HG03039 (cell line): Measurements from ENCODE around the gene GNB1.

Experiments
- ATAC-seq: cut with Tn5 transposase; IDR thresholded peaks from one replicate; pipeline ENCODE4 v1.9.1; 2021; ENCODE audit warnings: mild to moderate bottlenecking, moderate library complexity; ENCODE audit not compliant: unreplicated experiment

The GNB1 gene

DNA sequence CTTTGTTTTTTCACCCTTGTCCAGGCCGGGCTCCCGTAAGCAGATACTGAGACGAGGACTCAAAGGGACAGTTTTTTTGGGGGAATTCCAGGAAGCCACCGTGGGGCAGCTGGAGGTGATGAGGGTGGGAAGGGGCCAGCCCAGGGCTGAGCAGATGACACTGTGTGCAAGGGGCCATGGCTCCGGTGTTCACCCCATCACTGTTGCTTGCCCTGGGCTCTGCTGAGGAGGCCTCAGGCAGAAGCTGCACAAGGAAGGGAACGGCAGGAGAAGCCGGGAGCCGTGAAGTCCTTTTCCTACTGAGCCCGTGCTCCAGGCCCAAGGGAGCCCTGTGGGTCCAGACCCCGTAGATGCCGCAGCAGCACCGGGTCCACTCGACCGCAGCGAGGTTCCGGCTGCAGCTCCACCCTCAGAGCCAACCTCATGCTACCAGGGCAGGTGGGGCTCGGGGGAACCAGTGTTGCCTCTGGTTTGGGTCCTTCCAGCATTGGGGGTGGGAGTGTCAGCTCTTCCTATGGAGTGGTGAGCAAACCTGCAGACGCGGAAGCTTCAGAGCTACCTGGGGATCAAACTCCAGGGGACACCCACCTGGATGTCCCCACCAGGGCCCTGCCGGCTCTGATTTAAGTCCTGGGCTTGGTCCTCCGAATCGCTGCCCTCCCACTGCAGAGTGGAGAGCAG is 19.9 kb upstream of the GNB1 start:
- no peak for ATAC-seq

DNA sequence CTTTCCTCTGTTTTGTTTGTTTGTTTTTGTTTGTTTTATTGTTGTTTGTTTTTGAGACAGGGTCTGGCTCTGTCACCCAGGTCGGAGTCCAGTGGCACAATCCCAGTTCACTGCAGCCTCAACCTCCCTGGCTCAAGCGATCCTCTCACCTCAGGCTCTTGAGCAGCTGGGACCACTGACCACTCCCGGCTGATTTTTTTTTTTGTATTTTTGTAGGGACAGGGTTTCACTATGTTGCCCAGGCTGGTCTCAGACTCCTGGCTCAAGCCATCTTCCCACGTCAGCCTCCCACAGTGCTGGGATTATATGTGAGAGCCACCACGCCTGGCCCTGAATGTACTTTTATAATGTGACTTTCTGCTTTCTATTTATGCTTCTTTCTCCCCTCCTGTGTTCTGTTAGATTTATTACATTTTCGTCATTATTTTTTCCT is 19.2 kb upstream of the GNB1 start:
- no peak for ATAC-seq

DNA sequence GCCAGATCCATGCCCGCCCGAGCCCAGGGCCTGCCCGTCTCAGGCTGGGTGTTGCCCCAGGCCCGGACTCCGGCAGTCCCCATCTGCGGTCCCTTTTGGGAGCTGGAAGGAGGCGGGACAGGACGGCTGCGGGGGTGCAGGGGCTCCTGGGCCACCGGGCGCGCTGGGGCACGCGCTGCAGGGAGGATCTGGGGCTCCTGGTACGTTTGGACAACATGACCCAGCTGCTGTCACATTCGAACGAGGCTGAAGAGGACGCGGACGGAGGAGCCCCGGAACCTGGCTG is 17.6 kb upstream of the GNB1 start:
- peak; percentile 8 for ATAC-seq

DNA sequence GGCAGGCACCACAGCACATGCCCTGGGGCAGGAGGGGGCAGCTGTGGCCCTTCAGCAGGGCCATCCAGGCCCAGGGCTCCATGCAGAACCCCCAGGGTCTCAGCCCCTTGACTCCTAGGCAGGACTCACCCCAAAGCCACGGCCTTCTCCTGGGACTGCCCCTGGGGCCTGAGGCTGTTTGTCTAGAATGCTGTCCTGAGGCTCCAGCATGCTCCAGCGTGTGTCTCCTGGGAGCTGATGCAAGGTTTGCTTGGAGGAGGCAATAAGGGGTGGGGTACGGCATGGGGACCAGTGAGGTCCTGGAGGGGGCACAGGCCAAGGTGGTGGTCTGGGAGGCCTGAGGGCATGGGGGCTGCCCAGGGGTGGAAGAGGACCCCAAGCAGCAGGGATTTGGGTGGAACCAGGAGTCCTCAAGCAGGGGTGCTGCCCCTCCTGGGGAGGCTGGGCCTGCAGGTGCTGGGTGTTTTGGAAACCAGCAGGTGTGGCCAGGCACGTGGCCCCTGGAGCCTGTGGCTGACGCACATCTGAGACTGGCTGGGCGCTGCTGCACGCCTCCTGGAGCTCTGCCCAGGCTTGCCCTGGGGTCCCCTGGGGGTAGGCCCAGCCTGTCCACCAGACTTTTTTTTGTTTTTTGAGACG is 16.3 kb upstream of the GNB1 start:
- ATAC-seq, result no peak

- no peak for ATAC-seq
Measured at GRCh38 chr1:1906185-1907097, 15.6 kb upstream of the GNB1 start.

GRCh38 chr1:1903224-1903623 is 12.3 kb upstream of the GNB1 start:
- ATAC-seq, result no peak

GRCh38 chr1:1901641-1902294 is 10.9 kb upstream of the GNB1 start:
- ATAC-seq, result no peak

DNA sequence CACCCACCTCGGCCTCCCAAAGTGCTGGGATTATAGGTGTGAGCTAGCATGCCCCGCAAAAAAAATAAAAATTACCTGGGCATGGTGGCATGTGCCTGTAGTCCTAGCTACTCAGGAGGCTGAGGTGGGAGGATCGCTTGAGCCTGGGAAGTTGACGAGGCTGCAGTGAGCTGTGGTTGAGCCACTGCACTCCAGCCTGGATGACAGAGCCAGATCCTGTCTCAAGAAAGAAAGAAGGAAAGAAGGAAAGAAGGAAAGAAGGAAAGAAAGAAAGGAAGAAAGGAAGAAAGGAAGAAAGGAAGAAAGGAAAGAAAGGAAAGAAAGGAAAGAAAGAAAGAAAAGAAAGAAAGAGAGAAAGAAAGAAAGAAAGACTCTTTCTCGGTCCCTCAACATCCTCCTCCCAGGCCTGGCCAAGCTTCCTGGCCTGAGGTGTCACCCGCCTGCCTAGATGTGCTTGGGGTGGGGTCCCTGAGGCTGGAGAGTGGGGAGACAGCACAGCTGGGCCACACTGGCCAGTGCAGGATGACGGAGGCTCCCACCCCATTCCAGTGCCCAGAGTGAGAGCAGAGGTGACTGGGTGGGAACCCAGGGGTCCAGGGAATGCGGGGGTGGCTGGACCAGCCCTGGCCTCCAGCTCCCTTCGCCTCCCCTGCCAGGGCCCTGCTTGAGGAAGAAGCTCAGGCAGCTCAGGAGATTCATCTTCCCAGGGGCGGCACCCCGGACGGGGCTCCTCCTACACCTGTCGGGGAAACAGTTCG is 10.2 kb upstream of the GNB1 start:
- ATAC-seq, result no peak

DNA sequence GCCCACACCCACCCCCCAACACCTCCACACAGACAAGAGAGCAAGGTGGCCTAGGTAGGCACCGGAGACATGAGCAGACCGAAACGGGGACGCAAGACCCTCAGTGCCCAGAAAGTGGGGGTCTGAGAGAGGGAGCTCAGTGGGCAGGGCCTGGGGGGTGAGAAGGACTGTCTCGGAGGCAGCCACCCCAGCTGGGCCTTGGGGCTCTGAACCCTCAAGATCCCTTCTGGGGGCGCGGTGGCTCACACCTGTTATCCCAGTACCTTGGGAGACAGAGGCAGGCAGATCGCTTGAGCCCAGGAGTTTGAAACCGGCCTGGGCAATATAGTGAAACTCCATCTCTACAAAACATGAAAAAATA is 9.1 kb upstream of the GNB1 start:
- ATAC-seq, result no peak

GRCh38 chr1:1899266-1899966 is 8.5 kb upstream of the GNB1 start:
- no peak for ATAC-seq

GRCh38 chr1:1898246-1898933 is 7.5 kb upstream of the GNB1 start:
- ATAC-seq, result no peak

- no peak for ATAC-seq
Measured at GRCh38 chr1:1895456-1896336, 4.8 kb upstream of the GNB1 start.

GRCh38 chr1:1895060-1895418 is 4.2 kb upstream of the GNB1 start:
- no peak for ATAC-seq

- ATAC-seq, result no peak
Measured at GRCh38 chr1:1894354-1895059, 3.6 kb upstream of the GNB1 start.

DNA sequence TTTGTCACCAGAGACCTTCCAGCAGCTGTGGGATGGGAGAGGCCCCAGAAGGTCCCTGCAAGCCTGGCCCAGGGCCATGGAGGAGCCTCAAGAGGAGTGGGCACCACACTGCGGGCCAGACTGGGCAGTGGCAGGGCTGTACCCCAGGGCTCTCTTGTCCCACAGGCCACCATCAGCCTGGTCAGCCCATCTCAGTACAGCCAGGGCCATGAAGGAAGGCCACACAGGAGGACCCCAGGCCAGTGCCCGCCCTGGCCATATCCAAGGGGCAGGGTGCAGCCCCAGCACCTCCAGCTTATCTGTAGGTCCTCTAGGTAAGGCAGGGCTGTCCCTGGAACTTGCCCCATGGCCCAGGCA is 3.1 kb upstream of the GNB1 start:
- no peak for ATAC-seq

DNA sequence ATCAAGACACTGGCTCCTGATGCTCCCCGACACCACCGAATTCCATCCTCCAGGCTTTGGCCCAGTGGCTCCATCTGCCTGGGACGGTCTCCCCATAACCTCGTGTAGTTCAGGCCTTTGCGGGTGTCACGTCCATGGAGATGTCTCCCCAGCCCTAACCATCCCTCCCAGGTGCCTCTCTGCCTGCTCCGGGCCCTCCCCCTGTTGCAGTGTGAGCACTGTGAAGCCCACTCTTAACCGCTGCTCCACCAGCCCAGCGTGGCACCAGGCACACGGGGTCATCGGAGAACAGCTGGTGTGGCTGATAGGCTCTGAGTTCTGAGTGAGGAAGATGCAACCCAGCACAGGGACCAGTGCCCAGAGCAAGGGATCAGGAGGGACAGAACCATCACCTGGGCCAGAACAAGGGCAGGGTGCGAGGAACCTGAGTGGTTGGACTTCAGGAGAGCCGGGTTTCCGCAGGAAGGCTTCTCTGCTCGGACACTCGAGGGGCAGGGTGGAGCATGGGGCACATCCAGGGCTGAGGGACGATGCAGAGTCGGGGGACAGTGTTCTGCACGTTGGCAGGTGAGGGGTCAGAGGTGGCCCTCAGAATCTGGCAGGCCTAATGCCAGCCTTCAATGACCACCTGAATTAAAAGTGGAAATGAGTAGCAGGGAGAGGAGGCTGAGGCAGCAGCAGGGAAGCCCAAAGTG is 2.6 kb upstream of the GNB1 start:
- ATAC-seq, result no peak

DNA sequence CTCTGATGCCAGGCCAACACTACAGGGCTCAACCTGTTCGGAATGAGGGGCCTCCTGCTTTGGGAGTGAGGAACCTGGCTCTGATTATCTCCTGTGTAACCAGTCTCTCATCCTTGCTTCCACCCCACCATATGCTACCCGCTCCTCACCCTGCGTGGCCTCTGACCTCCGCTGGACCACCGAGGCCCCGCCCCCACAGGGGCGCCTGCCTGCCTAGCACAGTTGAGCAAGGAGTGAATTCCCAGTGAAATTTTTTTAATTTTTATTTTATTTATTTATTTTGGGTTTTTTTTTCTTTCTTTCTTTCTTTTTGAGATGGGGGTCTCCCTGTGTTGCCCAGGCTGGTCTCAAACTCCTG is 1.9 kb upstream of the GNB1 start:
- ATAC-seq, result no peak
